Activated CD8-positive, alpha-beta memory T cell treated with anti-CD3 and anti-CD28 coated beads, Interleukin-2, amount 50 U/mL, for 1 hour (primary cell): Measurements from ENCODE around the gene MAGEA6.
"Not testable (repeated sequence)": the region's sequence is repeated elsewhere in the genome, so short reads cannot be mapped to it uniquely, and the experiment has no call there.

Source experiments
- DNase-seq: peaks from one replicate; pipeline ENCODE4 v3.0.0-alpha.2; 2020; ENCODE audit errors: extremely low read depth

The MAGEA6 gene

DNA sequence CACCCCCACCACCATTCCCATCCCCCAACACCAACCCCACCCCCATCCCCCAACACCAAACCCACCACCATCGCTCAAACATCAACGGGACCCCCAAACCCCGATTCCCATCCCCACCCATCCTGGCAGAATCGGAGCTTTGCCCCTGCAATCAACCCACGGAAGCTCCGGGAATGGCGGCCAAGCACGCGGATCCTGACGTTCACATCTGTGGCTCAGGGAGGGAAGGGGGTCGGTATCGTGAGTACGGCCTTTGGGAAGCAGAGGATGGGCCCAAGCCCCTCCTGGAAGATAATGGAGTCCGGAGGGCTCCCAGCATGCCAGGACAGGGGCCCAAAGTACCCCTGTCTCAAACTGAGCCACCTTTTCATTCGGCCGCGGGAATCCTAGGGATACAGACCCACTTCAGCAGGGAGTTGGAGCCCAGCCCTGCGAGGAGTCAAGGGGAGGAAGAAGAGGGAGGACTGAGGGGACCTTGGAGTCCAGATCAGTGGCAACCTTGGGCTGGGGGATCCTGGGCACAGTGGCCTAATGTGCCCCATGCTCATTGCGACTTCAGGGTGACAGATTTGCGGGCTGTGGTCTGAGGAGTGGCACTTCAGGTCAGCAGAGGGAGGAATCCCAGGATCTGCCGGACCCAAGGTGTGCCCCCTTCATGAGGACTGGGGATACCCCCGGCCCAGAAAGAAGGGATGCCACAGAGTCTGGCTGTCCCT is 35.2 kb downstream of the MAGEA6 start:
- DNase-seq = not testable (repeated sequence)

DNA sequence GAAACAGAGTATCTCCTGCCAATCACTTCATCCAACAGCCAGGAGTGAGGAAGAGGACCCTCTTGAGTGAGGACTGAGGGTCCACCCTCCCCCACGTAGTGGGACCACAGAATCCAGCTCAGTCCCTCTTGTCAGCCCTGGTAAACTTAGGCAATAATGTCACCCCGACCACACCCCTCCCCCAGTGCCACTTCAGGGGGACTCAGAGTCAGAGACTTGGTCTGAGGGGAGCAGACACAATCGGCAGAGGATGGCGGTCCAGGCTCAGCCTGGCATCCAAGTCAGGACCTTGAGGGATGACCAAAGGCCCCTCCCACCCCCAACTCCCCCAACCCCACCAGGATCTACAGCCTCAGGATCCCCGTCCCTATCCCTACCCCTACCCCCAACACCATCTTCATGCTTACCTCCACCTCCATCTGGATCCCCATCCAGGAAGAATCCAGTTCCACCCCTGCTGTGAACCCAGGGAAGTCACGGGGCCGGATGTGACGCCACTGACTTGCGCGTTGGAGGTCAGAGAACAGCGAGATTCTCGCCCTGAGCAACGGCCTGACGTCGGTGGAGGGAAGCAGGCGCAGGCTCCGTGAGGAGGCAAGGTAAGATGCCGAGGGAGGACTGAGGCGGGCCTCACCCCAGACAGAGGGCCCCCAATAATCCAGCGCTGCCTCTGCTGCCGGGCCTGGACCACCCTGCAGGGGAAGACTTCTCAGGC is 36.1 kb downstream of the MAGEA6 start, which contains the start of the genes CSAG1 and MAGEA12:
Gene CSAG1 (minus strand): TSS at position 461 of the 715 bp plus-strand sequence. CDS start 1,261 bp downstream, outside the sequence.
Gene MAGEA12 (plus strand): TSS at position 497 of the 715 bp plus-strand sequence. CDS start 2,405 bp downstream, outside the sequence.
- DNase-seq = no peak

DNA sequence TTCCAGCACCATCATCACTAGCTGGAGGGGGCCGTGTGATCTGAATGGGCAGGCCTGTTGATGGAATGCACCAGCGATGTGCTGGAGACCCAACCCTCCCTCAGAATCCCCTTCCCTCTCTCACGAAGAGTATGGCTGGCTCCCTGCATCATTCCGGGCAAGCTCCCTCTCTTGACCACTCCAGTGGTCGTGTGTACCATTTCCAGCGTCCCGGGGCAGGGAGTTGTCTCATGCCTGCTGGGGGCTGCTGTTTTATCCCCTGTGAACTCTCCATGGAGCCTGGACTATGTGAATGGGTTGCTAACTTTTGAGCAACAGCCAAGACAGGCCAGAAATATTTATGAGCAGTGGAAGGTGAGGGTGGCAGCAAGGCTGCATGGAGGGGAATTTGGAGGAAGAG is 44.1 kb downstream of the MAGEA6 start:
- no peak for DNase-seq
